ENCODE results near the gene PRDM16. TPM values are rescaled to one million over a fixed set of nuclear protein-coding genes. Genes with fewer than 3 reads are reported as not detected.

The PRDM16 gene
- total and polyA plus RNA-seq, 2 of the 13 experiments (the other 11 are each of a cell fraction or from before 2014, with no cell fraction given) = 0.15 to 0.81 TPM

GRCh38 chr1:3102641-3103040 lies 33.6 kb downstream of the PRDM16 start (continued):
- TF ChIP-seq ZNF512B (CRISPR knock-in tag; IDR thresholded peaks at IDR 0.05; ENCODE audit: borderline replicate concordance) (no peak), KLF13 (CRISPR knock-in tag; IDR thresholded peaks at IDR 0.05) (no peak), CCDC6 (CRISPR knock-in tag; IDR thresholded peaks at IDR 0.05) (no peak), ZNF274 (CRISPR knock-in tag; IDR thresholded peaks at IDR 0.05) (no peak), ZNF530 (CRISPR knock-in tag; IDR thresholded peaks at IDR 0.05; ENCODE audit: low read depth) (no peak)

GRCh38 chr1:3103967-3104677 lies 35.1 kb downstream of the PRDM16 start:
- Histone ChIP-seq H2AFZ (ENCODE audit: low read length) (no peak overlapping the region), H4K20me1 (ENCODE audit: insufficient read depth, low read length) (no peaks in the 10 kb centered on the region), H3K36me3 (replicated peaks in 1 of 2; ENCODE audit: control insufficient read depth in 1 of 2, insufficient read depth in 2 of 2, low read length in 2 of 2) (no peaks in the 10 kb centered on the region), H3K4me3 (replicated peaks in 1 of 3; ENCODE audit: insufficient read depth in 1 of 3, low read depth in 2 of 3, low read length in 3 of 3) (no peak overlapping the region), H3K27me3 (ENCODE audit: control insufficient read depth in 1 of 2, insufficient read depth in 2 of 2, low read length in 2 of 2) (peaks cover 6 to 8% of the 10 kb centered on the region in 2 experiments; a peak in 3 of 5 replicates), H3K4me1 (ENCODE audit: insufficient read depth, low read length) (peaks cover 11% of the 10 kb centered on the region; the same call in 1 of the 2 replicates), H3K4me2 (ENCODE audit: low read depth, low read length) (no peak overlapping the region), H3K79me2 (ENCODE audit: insufficient read depth, low read length) (no peaks in the 10 kb centered on the region), H3K27ac (ENCODE audit: extremely low read length, insufficient read depth, low read length) (no peak overlapping the region), H3K9me3 (ENCODE audit: low read length) (no peaks in the 10 kb centered on the region), H3K9ac (ENCODE audit: insufficient read depth, low read depth, low read length) (no peak overlapping the region)
- 48% methylated on average over 7 of the region's 16 CpGs for WGBS (ENCODE audit: low lambda C conversion rate)
- CTCF ChIA-PET (ENCODE audit: low intra/inter-chr PET ratio, low total read pairs) = no interaction called here
- DNase-seq (ENCODE audit: low spot score) (no peak), FAIRE-seq (no peak), ATAC-seq (no peak)
- intact Hi-C loops (cut with micrococcal nuclease; ENCODE audit: unreplicated experiment) (no loop called here), in situ Hi-C loops (cut with HindIII; ENCODE audit: extremely low pct_ligation_motif_present, low pct_unique_long_range_greater_than_20kb) (no loop called here)
- TF ChIP-seq MAFK (conservative IDR thresholded peaks at IDR 0.05 in 1 of 2, IDR thresholded peaks at IDR 0.05 in 1 of 2; ENCODE audit: low read length in 2 of 2) (peak; percentile 45 to 62; a peak in 2 of 4 replicates), CREM (IDR thresholded peaks at IDR 0.05) (no peak), CREM (CRISPR knock-in tag; IDR thresholded peaks at IDR 0.05) (no peak)
- BruUV-seq (replicated peaks) = no TSS peak
- POLR2A ChIA-PET = no interaction called here
